NCI-H2196 treated with DMSO at 0.1 percent for 48 hours (cell line): ENCODE data around the gene GRIA1.

ENCODE experiments used
- DNase-seq: peaks from one replicate; lab custom pipeline; 2025; ENCODE audit not compliant: unreplicated experiment; lab: John Stamatoyannopoulos, UW

GRIA1 gene

GRCh38 chr5:153544706-153545105, 54.2 kb downstream of the GRIA1 start:
- DNase-seq, result no peak

- no peak for DNase-seq
Observed at GRCh38 chr5:153546566-153546965, 56.1 kb downstream of the GRIA1 start.

DNA sequence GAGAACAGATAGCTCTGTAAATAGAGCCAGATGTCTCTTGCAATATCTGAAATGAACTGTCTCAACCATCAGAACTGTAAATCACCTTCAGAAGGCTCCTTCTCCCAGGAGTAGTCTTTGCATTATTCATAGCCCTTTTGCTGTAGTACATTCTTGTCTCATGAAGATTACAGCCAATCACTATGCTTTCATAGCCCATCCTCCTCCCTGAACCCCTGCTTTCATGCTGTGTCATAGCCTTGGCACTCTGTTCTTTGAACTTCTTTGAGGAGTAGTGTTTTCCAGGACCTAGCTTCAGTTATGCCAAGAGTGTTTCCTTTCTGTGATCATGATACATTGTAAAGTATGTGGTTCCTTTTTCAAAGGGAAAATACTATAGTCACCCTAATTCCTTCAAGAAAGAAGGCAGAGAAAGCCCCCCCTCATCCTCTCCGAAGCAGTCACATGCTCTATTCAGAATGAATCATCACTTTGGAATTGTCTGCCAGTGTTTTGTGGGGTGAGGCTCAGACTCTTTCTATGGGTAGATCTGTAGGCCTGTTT, 61.1 kb downstream of the GRIA1 start:
- DNase-seq, result no peak

- no peak for DNase-seq
Observed at GRCh38 chr5:153552886-153553285, 62.4 kb downstream of the GRIA1 start.

GRCh38 chr5:153555420-153556114, 65.1 kb downstream of the GRIA1 start:
- DNase-seq, result no peak

GRCh38 chr5:153558957-153559356, 68.5 kb downstream of the GRIA1 start:
- no peak for DNase-seq

GRCh38 chr5:153559926-153560325, 69.5 kb downstream of the GRIA1 start:
- DNase-seq, result no peak

DNA sequence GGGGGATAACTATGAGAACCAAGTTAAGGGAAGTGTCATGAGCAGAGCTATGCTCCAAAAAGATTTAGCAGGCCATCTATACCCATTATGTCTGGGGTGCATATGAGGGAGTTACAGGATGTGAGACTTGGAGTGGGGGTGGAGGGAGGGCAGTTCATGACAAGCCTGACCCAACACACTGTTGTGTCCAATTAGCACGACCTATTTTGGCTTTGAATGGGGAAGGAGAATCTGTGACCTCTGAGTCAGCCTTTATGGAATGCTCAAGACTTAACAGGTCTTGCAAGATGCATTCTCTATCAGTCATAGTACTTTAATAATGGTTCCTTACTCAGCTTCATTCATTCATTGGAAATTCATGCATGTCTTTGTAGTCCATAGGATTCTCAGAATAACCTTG, 71.7 kb downstream of the GRIA1 start:
- no peak for DNase-seq

GRCh38 chr5:153565822-153566221, 75.4 kb downstream of the GRIA1 start:
- no peak for DNase-seq

- DNase-seq, result no peak
Observed at GRCh38 chr5:153569036-153569435, 78.6 kb downstream of the GRIA1 start.

- no peak for DNase-seq
Observed at GRCh38 chr5:153571162-153571561, 80.7 kb downstream of the GRIA1 start.

DNA sequence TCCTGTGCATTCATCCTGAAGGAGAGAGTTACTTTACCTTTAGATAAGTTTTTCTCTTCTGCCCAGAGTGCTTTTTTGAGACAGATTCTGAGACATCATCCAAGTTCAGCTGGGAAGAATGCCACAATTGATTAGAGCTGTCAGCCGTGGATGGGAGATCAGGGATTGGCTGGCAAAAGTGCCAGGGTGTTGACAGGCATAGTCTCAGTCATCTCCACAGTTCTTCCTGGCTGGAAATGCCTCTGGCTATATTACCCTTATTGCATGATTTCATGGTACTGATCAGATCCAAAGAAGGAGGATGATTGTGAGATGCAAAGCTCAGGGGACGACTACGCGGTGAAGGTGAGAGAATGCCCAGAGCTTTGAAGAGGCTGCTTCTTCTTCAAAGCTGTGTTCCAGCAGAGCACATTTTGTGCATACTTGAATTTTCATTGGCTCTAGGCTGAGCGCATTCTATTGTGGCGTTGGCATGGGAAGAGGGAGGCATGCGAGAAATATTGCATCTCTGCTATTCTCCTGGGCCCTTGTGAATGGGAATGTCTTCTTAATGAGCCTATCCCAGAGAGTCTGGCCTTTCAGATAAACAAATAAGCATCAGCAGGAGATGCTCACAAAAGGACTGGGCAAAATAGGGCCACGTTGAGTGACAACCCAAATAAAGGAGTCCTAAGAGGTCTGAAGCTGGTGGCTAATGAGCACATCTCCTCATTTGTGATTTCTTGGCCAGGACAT, 82.1 kb downstream of the GRIA1 start:
- no peak for DNase-seq

DNA sequence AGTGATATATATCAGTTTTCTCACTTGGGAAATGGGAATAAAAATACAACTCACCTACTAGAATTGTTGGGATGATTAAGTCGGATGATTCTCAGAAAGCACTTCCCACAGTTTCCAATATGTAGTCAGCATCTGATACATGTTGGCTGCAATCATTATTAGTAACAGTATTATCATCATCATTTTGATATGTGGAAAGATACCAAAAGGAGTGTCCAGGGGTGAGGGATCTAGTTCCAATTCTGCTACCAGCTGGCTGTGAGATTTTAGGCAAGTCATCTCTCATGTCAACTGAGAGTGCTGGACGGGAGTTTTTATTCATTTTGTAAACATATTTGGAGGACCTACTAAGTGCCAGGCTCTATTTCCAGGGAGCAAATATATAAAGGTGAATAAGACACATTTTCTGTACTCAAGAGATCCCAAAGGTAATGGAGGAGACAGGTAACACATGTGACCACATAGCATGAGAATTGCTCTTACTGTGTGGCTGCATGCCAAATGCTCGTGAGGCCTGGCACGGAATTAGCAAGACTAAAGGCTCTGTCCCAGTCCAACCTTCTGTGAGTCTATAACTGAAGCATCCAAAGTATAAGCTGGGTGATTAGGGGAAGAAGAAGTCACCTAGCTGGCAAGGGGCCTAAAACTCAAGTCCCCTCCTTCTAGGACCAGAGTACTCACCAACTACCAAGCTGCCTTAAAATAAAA, 83.0 kb downstream of the GRIA1 start:
- DNase-seq, result no peak

DNA sequence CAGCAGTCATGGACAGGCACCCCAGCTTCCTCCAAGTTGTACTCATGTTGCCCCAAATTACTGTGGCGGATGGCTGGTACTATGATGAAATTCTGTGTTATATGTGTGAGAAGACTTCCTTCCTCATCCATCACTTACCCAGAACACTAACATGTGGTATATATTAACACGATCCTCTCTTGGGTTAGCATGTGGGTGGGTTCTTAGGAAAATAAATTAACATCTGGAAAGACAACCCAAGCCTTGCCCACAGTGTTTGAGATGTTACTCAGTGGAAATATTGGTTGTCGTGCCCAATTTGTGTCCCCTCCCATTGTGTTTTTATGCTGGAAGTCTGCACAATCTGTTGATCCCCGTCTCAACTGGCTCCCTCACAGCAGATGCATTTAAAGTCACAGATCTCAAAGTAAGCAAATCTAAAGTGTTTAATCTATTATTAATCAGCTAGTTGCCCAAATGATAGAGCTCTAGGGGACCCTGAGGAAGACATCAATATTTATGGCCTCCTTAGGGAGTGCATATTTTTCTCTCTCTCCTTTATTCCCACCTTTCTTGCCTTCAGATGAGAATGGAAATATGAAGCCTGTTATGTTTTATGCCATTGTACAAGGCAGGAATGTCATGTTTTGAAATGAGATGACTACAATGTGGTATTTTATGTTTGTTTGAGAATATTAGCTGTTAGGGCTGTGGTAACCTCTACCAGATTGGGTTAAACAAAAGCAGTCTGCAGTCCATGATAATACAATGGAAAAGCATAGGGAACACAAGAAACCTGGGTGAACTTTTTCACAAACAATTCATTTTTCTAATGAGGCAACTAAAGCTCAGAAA, 93.9 kb downstream of the GRIA1 start:
- DNase-seq, result no peak

DNA sequence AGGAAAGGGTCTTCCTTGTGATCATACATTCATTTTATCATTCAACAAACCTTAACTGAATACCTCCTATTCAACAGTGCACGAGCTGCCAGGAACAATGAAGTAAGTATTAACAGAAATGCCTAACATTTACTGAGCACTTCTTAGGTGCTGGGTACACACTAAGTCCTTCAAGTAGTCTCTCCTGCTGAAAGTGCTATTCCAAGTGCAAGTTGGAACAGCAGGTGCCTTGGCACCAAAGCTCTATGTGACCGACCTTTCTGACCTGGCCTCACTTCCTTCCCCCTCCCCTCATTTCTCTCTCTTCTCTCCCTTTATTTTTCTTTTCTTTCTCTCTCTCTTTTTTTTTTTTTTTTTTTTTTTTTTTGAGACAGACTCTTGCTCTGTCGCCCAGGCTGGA, 94.5 kb downstream of the GRIA1 start:
- DNase-seq, result no peak

DNA sequence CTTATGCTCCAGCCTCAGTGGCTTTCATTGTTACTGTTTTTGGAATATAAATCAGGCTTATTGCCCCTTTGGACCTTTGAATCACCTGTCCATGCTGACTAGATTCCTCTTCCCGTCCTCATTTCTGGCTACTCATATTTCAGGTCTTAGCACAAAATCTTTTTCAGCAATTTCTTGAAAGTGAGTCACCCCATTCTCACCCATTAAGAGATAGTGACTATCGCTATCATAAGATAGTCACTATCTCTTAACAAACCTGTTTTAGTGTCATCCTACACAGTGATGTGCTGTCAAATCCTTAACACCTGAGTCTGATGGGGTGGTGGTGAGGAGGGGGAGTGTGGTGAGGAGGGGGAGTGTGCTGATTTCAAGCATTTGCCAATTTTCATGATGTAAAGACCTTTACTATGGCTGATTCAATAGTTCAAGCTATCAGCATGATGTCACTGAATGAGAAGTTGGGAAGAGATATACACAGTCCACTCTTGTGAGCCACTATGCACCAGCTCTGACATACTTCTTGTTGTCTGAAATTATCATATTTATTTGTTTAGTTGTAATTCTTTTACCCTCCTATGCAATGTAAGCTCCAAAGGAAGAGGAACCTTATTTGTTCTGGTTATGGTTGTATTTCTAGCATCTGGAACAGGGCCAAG, 95.3 kb downstream of the GRIA1 start:
- DNase-seq, result no peak

DNA sequence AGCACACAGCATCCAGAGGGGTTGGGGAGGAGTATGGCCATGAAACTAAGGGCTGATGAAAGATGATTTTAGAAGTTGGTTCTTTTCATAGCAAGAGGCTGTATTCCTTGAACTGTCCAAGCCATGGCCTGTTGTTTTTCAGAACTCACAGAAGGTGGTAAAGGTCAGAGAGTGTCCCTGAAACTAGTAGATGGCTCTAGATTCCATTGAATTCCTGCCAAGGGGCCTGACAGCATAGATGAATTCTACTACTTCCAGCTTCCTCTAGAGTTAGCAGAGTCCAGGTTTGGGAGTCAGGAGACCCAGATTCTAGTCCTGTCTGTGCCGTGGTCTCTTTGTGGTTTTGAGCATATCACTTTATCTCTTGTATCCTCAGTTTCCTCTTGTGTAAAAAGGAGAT, 101.6 kb downstream of the GRIA1 start:
- DNase-seq, result no peak

- no peak for DNase-seq
Observed at GRCh38 chr5:153594785-153595184, 104.3 kb downstream of the GRIA1 start.

DNA sequence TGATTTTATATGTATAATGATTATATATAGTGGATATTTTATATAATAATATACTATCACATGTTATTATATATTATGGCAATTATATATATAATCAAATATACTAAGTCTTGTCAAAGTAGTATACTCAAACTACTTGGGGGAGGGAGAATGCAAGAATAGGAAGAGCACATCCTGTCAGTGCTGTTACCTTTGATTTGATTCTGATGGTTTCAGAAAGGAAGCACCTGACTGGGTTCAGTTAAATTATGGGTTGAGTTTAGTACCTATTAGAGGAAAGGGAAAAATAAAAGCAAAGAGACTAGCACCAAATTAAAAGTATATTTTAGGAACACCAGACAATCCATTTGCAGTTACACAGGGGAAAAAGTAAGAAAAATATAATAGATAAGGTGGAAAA, 107.6 kb downstream of the GRIA1 start:
- DNase-seq, result no peak

GRCh38 chr5:153601377-153601776, 110.9 kb downstream of the GRIA1 start:
- DNase-seq, result no peak
